Stomach (tissue), 9 donors: ENCODE results near the gene HCN2. TPM values are rescaled to one million over a fixed set of nuclear protein-coding genes. Genes with fewer than 3 reads are reported as not detected.

Experiments
- DNase-seq, 2 donors: peaks; one replicate each; pipeline versions ENCODE4 v3.0.0 to v3.0.0-alpha.2; 2013 to 2019
- H3K27ac ChIP-seq, 5 donors: fragments of 200-600 bp in 4 of 5; sonication (generic) in 4 of 5; one replicate each; pipeline ENCODE4 v1.5.1; 2013 to 2019; ENCODE audit warnings: mild to moderate bottlenecking in 1 of 5, moderate library complexity in 1 of 5
- H3K27me3 ChIP-seq, 3 donors: fragments of 200-600 bp; sonication (generic); one replicate each; pipeline ENCODE4 v1.5.1; 2017 to 2019; ENCODE audit warnings: mixed run types in 1 of 3
- H3K36me3 ChIP-seq, 4 donors: fragments of 200-600 bp; sonication (generic); 1 replicate in 3 of 4; 2 replicates in 1 of 4; pipeline ENCODE4 v1.5.1; 2016 to 2019
- H3K4me1 ChIP-seq, 4 donors: fragments of 200-600 bp; sonication (generic); one replicate each; pipeline ENCODE4 v1.5.1; 2016 to 2019
- H3K4me3 ChIP-seq, 4 donors: fragments of 200-600 bp; sonication (generic) in 3 of 4; one replicate each; pipeline ENCODE4 v1.5.1; 2016 to 2019; ENCODE audit warnings: mild to moderate bottlenecking in 1 of 4
- H3K9me3 ChIP-seq, 4 donors: fragments of 200-600 bp; sonication (generic); one replicate each; pipeline ENCODE4 v1.5.1; 2016 to 2019
- EP300 ChIP-seq: sonication (generic); formaldehyde crosslinking; IDR thresholded peaks from one replicate; pipeline ENCODE4 v1.6.1; 2017; ENCODE audit warnings: antibody characterized with exemption
- POLR2A ChIP-seq, 4 donors: fragments of 450-650 bp; IDR thresholded peaks; one replicate each; pipeline ENCODE4 v1.6.1; 2016; ENCODE audit warnings: antibody characterized with exemption in 4 of 4, control low read depth in 2 of 4, mild to moderate bottlenecking in 1 of 4, moderate library complexity in 1 of 4
- POLR2AphosphoS5 ChIP-seq, 3 donors: sonication (generic); formaldehyde crosslinking; IDR thresholded peaks; one replicate each; pipeline ENCODE4 v1.6.1; 2016; ENCODE audit warnings: antibody characterized with exemption in 3 of 3
- WGBS, 5 donors: extraction: QIAGEN DNeasy Blood & Tissue Kit in 3 of 5; methylation state at CpG; one replicate each; pipeline versions ENCODE4 v1.1.5 to v1.1.7; 2013 to 2018; 5-methylcytosine and 5-hydroxymethylcytosine counted together
- intact Hi-C: fragments of 100-400 bp; cut with DNase I; formaldehyde crosslinking; loops from one replicate; pipeline ENCODE4 v1.15.1; 2023; ENCODE audit warnings: low total_unique reads
- polyA plus RNA-seq, 3 donors: library from polyadenylated mRNA; stranded (reverse); fragments of 200-250 nt; gene quantifications; one replicate each; pipeline ENCODE4 v1.2.3, GENCODE V29; 2013
- total RNA-seq, 5 donors: library from RNA; depleted of rRNA; stranded (reverse); fragments of >200 nt; gene quantifications; one replicate each; pipeline versions ENCODE4 v1.1.0 to v1.2.3, GENCODE V29; 2014 to 2016
- TF ChIP-seq, protein P1 (sequence below), 7 experiments: fragments of 450-650 bp in 4 of 7; fragments of 200-600 bp in 3 of 7; sonication (generic) in 3 of 7; IDR thresholded peaks; one replicate each; pipeline ENCODE4 v1.5.1; 2016 to 2019; ENCODE audit warnings: antibody characterized with exemption in 7 of 7, control low read depth in 2 of 7, mild to moderate bottlenecking in 1 of 7
- donor health status: healthy with polysubstance abuse.
- donor health status: Bipolar disorder and iron deficiency.
- donor health status: healthy.

Gene HCN2
- total and polyA plus RNA-seq, 8 donors = 0.10 to 0.18 (median 0.15) TPM; not detected in 5

DNA sequence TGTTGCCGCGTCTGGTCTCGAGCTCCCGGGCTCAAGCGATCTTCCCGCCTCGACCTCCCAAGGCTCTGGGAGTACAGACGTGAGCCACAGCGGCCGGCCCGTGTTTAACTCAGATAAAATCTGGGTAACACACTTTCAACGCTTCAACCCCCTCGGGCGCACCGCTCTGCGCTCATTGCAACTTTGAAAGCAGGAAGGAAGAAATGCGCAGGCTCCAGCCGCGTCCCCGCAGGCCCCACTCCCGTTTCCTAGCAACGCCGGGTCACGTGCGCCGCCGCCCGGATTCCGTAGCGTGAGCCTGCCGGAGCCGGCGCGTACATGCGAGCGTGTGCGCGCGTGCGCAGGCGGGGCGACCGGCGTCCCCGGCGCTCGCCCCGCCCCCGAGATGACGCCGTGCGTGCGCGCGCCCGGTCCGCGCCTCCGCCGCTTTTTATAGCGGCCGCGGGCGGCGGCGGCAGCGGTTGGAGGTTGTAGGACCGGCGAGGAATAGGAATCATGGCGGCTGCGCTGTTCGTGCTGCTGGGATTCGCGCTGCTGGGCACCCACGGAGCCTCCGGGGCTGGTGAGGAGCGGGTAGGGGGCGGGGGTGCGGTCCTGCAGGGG is 17.4 kb upstream of the HCN2 start, which contains the start of gene BSG:
BSG (plus strand) TSS at position 457 of the 603 bp plus-strand sequence; CDS start at position 496, 39 bp downstream.
- H3K4me3 ChIP-seq = peak within 1 kb of the TSS; percentile 92 to 99 (median 96)
- TF ChIP-seq, protein P1, sequence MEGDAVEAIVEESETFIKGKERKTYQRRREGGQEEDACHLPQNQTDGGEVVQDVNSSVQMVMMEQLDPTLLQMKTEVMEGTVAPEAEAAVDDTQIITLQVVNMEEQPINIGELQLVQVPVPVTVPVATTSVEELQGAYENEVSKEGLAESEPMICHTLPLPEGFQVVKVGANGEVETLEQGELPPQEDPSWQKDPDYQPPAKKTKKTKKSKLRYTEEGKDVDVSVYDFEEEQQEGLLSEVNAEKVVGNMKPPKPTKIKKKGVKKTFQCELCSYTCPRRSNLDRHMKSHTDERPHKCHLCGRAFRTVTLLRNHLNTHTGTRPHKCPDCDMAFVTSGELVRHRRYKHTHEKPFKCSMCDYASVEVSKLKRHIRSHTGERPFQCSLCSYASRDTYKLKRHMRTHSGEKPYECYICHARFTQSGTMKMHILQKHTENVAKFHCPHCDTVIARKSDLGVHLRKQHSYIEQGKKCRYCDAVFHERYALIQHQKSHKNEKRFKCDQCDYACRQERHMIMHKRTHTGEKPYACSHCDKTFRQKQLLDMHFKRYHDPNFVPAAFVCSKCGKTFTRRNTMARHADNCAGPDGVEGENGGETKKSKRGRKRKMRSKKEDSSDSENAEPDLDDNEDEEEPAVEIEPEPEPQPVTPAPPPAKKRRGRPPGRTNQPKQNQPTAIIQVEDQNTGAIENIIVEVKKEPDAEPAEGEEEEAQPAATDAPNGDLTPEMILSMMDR (IDR thresholded peaks at IDR 0.05) = no peak
- TF ChIP-seq POLR2AphosphoS5 (IDR thresholded peaks at IDR 0.05) (peak; percentile 86 to 97 (median 97)), EP300 (no peak), POLR2A (IDR thresholded peaks at IDR 0.05) (peak in 2 of 4 donors; percentile 77 to 90)
- 0 to 1% (median 0%) methylated on average over 38 to 79 of the region's 79 CpGs for WGBS, 5 donors

GRCh38 chr19:572743-573518 is 16.8 kb upstream of the HCN2 start:
- no peaks in the 10 kb centered on the region for H3K27me3 ChIP-seq
- TF ChIP-seq POLR2A (IDR thresholded peaks at IDR 0.05) (no peak), EP300 (no peak), POLR2AphosphoS5 (IDR thresholded peaks at IDR 0.05) (no peak)
- TF ChIP-seq, protein P1 (IDR thresholded peaks at IDR 0.05) = no peak
- H3K27ac ChIP-seq = peak overlapping the region; percentile 92 to 94 (median 94)
- H3K4me3 ChIP-seq = peak overlapping the region; percentile 92 to 99 (median 96)
- H3K4me1 ChIP-seq = peaks cover 39 to 65% (median 62%) of the 10 kb centered on the region in 4 donors
- H3K36me3 ChIP-seq = peaks cover 4 to 7% (median 6%) of the 10 kb centered on the region in 4 donors
- DNase-seq = peak; percentile 57 to 83
- WGBS, 5 donors = 0% methylated on average over 19 to 55 of the region's 55 CpGs; no CpG with 5 or more reads in 1 of the 5 donors
- no peaks in the 10 kb centered on the region for H3K9me3 ChIP-seq
- intact Hi-C loops = loop anchor here (10.0 kb wide), 1 partner anchor 62 kb away; the partner anchor contains the start of genes FGF22 and POLRMT

More for the DNA sequence above, 17.4 kb upstream of the HCN2 start, which contains the start of gene BSG:
- H3K27ac ChIP-seq = peak within 1 kb of the TSS; percentile 93 to 97 (median 94)
- H3K36me3 ChIP-seq = peaks cover 0 to under 1% (median 0%) of the 10 kb centered on the region in 4 donors
- H3K9me3 ChIP-seq = no peaks in the 10 kb centered on the region
- peak; percentile 99 for DNase-seq
- peaks cover 39 to 58% (median 55%) of the 10 kb centered on the region in 4 donors for H3K4me1 ChIP-seq
- intact Hi-C loops = loop anchor here (10.0 kb wide), 1 partner anchor 63 kb away; the partner anchor contains the start of genes FGF22 and POLRMT
- H3K27me3 ChIP-seq = no peaks in the 10 kb centered on the region

- H3K4me3 ChIP-seq = peak overlapping the region; percentile 92 to 99 (median 96)
- H3K27ac ChIP-seq = peak overlapping the region; percentile 92 to 94 (median 94)
- peaks cover 39 to 70% (median 65%) of the 10 kb centered on the region in 4 donors for H3K4me1 ChIP-seq
- TF ChIP-seq POLR2AphosphoS5 (IDR thresholded peaks at IDR 0.05) (no peak), EP300 (no peak), POLR2A (IDR thresholded peaks at IDR 0.05) (no peak)
- TF ChIP-seq, protein P1 (IDR thresholded peaks at IDR 0.05) = no peak
- no peaks in the 10 kb centered on the region for H3K27me3 ChIP-seq
- intact Hi-C loops = loop anchor here (10.0 kb wide), 1 partner anchor 61 kb away; the partner anchor contains the start of genes FGF22 and POLRMT
- peaks cover 4 to 12% (median 11%) of the 10 kb centered on the region in 4 donors for H3K36me3 ChIP-seq
- DNase-seq = no peak
- WGBS, 5 donors = 2 to 3% (median 2%) methylated on average over 13 to 15 of the region's 15 CpGs
- H3K9me3 ChIP-seq = no peaks in the 10 kb centered on the region
Measured at GRCh38 chr19:573519-573825, 16.2 kb upstream of the HCN2 start.
